ENCODE measurements around the gene CFAP46. TPM values are rescaled to one million over a fixed set of nuclear protein-coding genes. Genes with fewer than 3 reads are reported as not detected.

Gene CFAP46
- total RNA-seq, 1 experiment from 2014 or later, result 1.6 TPM

DNA sequence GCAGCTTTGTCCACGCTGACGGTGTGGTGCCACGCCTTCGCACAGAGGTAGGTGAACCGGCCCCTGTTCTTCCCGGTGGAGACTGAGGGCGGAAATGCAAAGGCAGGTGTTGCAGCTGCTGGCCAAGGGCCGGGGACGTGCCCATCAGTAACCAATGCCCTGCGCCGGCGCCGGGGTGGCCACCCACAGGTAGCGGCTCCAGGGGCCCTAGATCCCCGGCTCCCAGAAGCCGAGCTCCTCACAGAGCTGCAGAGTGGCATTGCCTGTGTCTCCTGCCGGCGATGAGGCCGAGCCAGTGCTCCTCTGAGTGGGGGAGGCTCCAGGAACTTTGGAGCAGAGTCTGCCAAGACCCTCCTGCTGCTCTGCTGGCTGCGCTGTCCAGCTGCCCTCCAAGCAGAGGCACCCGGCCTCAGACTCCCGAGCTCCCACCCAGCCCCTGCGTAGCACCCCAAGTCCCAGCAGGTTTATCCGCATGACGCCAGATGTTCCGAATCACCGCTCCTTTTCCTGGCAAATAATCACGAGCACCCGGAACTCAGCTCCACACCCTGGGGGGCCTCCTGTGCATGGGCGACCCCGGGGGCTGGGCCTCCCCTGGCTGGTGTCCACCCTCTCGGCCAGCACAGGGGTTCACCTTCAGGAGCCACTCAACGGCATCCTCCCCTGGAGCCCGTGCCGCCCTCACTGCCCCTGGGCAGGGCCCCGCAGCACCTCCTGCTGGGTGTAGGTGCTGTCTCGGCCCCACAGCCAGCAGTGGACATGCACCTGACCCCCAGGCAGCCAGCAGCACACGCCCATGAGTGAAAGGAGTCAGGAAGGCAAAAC is 22.1 kb downstream of the CFAP46 start:
- POLR2A ChIA-PET, result interaction anchor here (0.6 kb wide), 1 partner anchor 20 kb away, joined by 4 read pairs; no protein-coding TSS in a partner anchor
- ATAC-seq, result no peak
- CTCF ChIA-PET, result no interaction called here
- TF ChIP-seq CTCF (IDR thresholded peaks at IDR 0.05) (no peak), POLR2AphosphoS5 (IDR thresholded peaks at IDR 0.05; ENCODE audit: low read depth, low read length) (no peak), SIN3A (IDR thresholded peaks at IDR 0.05; ENCODE audit: borderline replicate concordance, insufficient read depth, low read depth, low read length) (no peak), TCF7L2 (IDR thresholded peaks at IDR 0.05; ENCODE audit: low read depth, low read length) (no peak)
- TF ChIP-seq, protein P1, sequence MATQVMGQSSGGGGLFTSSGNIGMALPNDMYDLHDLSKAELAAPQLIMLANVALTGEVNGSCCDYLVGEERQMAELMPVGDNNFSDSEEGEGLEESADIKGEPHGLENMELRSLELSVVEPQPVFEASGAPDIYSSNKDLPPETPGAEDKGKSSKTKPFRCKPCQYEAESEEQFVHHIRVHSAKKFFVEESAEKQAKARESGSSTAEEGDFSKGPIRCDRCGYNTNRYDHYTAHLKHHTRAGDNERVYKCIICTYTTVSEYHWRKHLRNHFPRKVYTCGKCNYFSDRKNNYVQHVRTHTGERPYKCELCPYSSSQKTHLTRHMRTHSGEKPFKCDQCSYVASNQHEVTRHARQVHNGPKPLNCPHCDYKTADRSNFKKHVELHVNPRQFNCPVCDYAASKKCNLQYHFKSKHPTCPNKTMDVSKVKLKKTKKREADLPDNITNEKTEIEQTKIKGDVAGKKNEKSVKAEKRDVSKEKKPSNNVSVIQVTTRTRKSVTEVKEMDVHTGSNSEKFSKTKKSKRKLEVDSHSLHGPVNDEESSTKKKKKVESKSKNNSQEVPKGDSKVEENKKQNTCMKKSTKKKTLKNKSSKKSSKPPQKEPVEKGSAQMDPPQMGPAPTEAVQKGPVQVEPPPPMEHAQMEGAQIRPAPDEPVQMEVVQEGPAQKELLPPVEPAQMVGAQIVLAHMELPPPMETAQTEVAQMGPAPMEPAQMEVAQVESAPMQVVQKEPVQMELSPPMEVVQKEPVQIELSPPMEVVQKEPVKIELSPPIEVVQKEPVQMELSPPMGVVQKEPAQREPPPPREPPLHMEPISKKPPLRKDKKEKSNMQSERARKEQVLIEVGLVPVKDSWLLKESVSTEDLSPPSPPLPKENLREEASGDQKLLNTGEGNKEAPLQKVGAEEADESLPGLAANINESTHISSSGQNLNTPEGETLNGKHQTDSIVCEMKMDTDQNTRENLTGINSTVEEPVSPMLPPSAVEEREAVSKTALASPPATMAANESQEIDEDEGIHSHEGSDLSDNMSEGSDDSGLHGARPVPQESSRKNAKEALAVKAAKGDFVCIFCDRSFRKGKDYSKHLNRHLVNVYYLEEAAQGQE (IDR thresholded peaks at IDR 0.05; ENCODE audit: insufficient read depth in 1 of 2, low read depth in 2 of 2, low read length in 1 of 2), result no peak
- in situ Hi-C loops (cut with HindIII; ENCODE audit: low pct_unique_long_range_greater_than_20kb, low sequenced_read_pairs) (no loop called here), intact Hi-C loops (cut with micrococcal nuclease; ENCODE audit: unreplicated experiment) (no loop called here)
- Histone ChIP-seq H3K4me1 (ENCODE audit: control insufficient read depth, insufficient read depth, low read length) (no peaks in the 10 kb centered on the region), H3K9me3 (ENCODE audit: control insufficient read depth, insufficient read depth, low read depth, low read length) (no peaks in the 10 kb centered on the region), H3K36me3 (ENCODE audit: control insufficient read depth, insufficient read depth, low read length) (no peaks in the 10 kb centered on the region), H3K27me3 (ENCODE audit: control insufficient read depth, insufficient read depth, low read length) (no peaks in the 10 kb centered on the region; the same call in 1 of the 2 replicates), H3K27ac (ENCODE audit: low read length) (no peak overlapping the region), H3K4me3 (ENCODE audit: low read depth in 2 of 2, low read length in 2 of 2) (no peak overlapping the region)
- no TSS peak for BruUV-seq (replicated peaks)
- no peak for DNase-seq (ENCODE audit: low read depth, low spot score)

DNA sequence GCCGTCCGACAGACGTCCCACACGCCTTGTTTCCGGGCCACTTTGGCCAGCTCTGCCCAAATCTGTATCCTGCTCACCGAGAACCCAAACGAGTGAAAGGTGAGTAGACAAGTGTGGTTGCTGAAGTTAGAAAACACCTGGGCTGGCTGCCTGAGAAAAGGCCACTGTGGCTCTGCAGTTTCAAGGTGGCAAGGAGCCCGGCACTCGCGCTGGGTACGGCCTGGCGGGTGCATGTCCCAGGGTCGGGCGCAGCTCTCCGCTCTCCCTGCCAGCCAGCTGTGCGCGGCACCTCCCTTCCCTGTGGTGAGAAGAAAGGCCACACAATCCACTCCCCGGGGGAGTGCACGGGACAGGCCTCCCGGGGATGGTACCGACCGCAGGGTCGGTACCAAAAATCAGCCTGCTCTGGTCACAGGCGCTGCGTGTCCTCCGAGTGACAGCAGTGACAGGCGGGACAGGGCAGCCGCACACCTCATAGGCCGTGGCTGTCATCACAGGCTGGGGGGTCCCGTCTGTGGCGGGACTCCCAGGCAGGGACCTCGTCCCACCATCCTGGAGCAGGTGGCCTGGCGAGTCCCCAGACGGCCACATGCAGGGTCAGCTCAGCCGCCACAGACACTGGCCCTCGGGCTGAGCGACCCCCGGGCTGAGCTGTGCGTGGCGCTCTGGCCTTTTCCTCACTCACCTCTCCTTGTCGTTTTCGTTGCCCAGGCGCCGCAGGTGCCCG is 22.8 kb downstream of the CFAP46 start:
- ChIA-PET POLR2A (no interaction called here), CTCF (no interaction called here)
- no peaks in the 10 kb centered on the region for H3K36me3 ChIP-seq (ENCODE audit: control insufficient read depth, insufficient read depth, low read length)
- H3K4me3 ChIP-seq (ENCODE audit: low read depth in 2 of 2, low read length in 2 of 2), result no peak overlapping the region
- H3K4me1 ChIP-seq (ENCODE audit: control insufficient read depth, insufficient read depth, low read length), result no peaks in the 10 kb centered on the region
- no peak for DNase-seq (ENCODE audit: low read depth, low spot score)
- TF ChIP-seq SIN3A (IDR thresholded peaks at IDR 0.05; ENCODE audit: borderline replicate concordance, insufficient read depth, low read depth, low read length), result no peak
- no peak for TF ChIP-seq TCF7L2 (IDR thresholded peaks at IDR 0.05; ENCODE audit: low read depth, low read length)
- no peak for TF ChIP-seq POLR2AphosphoS5 (IDR thresholded peaks at IDR 0.05; ENCODE audit: low read depth, low read length)
- TF ChIP-seq CTCF (IDR thresholded peaks at IDR 0.05), result no peak
- TF ChIP-seq, protein P1 (IDR thresholded peaks at IDR 0.05; ENCODE audit: insufficient read depth in 1 of 2, low read depth in 2 of 2, low read length in 1 of 2), result no peak
- BruUV-seq (replicated peaks), result no TSS peak
- ATAC-seq, result no peak
- in situ Hi-C loops (cut with HindIII; ENCODE audit: low pct_unique_long_range_greater_than_20kb, low sequenced_read_pairs), result no loop called here
- H3K27me3 ChIP-seq (ENCODE audit: control insufficient read depth, insufficient read depth, low read length), result no peaks in the 10 kb centered on the region; the same call in 1 of the 2 replicates
- intact Hi-C loops (cut with micrococcal nuclease; ENCODE audit: unreplicated experiment), result no loop called here
- no peaks in the 10 kb centered on the region for H3K9me3 ChIP-seq (ENCODE audit: control insufficient read depth, insufficient read depth, low read depth, low read length)
- no peak overlapping the region for H3K27ac ChIP-seq (ENCODE audit: low read length)

Data from Panc1 (cell line).